ENCODE results near the gene OOSP4A. TPM values are rescaled to one million over a fixed set of nuclear protein-coding genes. Genes with fewer than 3 reads are reported as not detected.

Gene OOSP4A
- total and polyA plus RNA-seq, 10 of the 15 experiments (the other 5 are each of a cell fraction or from before 2014, with no cell fraction given), result not detected

DNA sequence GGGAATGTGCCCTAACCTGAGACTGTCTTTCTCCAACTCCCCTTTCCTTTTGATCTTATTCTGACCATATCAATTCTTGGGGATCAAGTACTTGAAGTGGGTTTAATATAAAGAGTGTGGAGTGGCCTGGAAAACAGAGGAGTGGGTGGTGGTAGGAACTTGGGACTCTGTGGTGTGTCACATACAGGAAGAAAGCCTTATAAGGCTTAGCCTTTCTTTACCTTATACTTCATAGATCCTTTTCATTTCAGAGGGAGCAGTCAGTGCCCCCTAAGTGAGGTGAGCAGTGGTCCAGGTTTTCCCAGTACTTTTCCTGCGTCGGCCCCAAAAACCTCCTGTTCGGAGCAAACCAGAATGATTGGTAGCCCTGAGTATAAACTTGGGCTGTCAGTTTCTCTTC lies 25.1 kb upstream of the OOSP4A start:
- Histone ChIP-seq H2AFZ (ENCODE audit: control insufficient read depth, low read depth, low read length) (no peak overlapping the region), H3K27ac (ENCODE audit: control insufficient read depth, insufficient read depth) (no peak overlapping the region), H3K36me3 (ENCODE audit: control insufficient read depth in 2 of 2, insufficient read depth in 2 of 2, low read length in 1 of 2) (no peaks in the 10 kb centered on the region), H3K79me2 (ENCODE audit: control insufficient read depth, insufficient read depth, low read length) (no peaks in the 10 kb centered on the region), H3K27me3 (replicated peaks in 1 of 2; ENCODE audit: control insufficient read depth in 2 of 2, insufficient read depth in 2 of 2, low read length in 1 of 2) (no peaks in the 10 kb centered on the region), H4K20me1 (ENCODE audit: control insufficient read depth, insufficient read depth) (no peaks in the 10 kb centered on the region), H3K4me1 (ENCODE audit: control insufficient read depth, insufficient read depth, low read length) (no peaks in the 10 kb centered on the region), H3K4me2 (ENCODE audit: control insufficient read depth, insufficient read depth) (no peak overlapping the region), H3K4me3 (no peak overlapping the region), H3K9me3 (replicated peaks; ENCODE audit: control insufficient read depth, insufficient read depth, low read length) (no peaks in the 10 kb centered on the region), H3K9ac (ENCODE audit: control insufficient read depth, insufficient read depth, low read length) (no peak overlapping the region)
- RAD21 ChIA-PET (ENCODE audit: unreplicated experiment), result interaction anchor here (0.7 kb wide), 1 partner anchor 313 kb away, joined by 4 read pairs; no protein-coding TSS in a partner anchor
- CTCF ChIA-PET, result no interaction called here
- 86% methylated on average over 3 of the region's 3 CpGs for WGBS (ENCODE audit: insufficient coverage, insufficient replicate concordance, low lambda C conversion rate, missing lambda C conversion rate)
- FAIRE-seq, result no peak
- intact Hi-C loops (cut with micrococcal nuclease; ENCODE audit: unreplicated experiment), result no loop called here
- no peak for DNase-seq (ENCODE audit: low read depth, low spot score)
- BruUV-seq (replicated peaks), result no TSS peak
- SMC1A ChIA-PET (ENCODE audit: uncharacterized antibody, unreplicated experiment), result no interaction called here
- ATAC-seq, result no peak
- TF ChIP-seq KAT2A (conservative IDR thresholded peaks at IDR 0.05; ENCODE audit: control insufficient read depth, low read depth, low read length) (no peak), SPI1 (IDR thresholded peaks at IDR 0.05; ENCODE audit: borderline replicate concordance, insufficient read depth, low read depth, low read length) (peak; percentile 7; the same call in 1 of the 2 replicates), TARDBP (IDR thresholded peaks at IDR 0.05; ENCODE audit: borderline replicate concordance) (no peak)
- POLR2A ChIA-PET, result no interaction called here
- in situ Hi-C loops (cut with MboI), result no loop called here

DNA sequence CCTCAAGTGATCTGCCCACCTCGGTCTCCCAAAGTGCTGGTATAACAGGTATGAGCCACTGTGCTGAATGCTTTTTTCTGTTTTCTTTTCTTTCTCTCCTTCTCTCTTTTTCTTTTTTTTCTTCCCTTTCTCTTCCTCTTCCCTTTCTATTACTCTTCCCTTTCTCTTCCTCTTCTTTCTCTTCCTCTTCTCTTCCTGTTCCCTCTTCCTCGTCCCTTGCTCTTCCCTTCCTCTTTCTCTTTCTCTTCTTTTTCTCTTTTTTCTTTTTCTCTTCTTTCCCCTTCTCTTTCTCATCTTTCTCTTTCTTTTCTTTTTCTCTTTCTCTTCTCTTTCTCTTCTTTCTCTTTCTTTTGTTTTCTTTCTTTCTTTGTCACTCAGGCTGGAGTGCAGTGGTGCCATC lies 24.4 kb upstream of the OOSP4A start:
- WGBS (ENCODE audit: insufficient coverage, insufficient replicate concordance, low lambda C conversion rate, missing lambda C conversion rate), result 8% methylated on average over 2 of the region's 2 CpGs
- CTCF ChIA-PET, result no interaction called here
- no peak overlapping the region for H3K4me2 ChIP-seq (ENCODE audit: control insufficient read depth, insufficient read depth)
- no peaks in the 10 kb centered on the region for H3K36me3 ChIP-seq (ENCODE audit: control insufficient read depth in 2 of 2, insufficient read depth in 2 of 2, low read length in 1 of 2)
- no peak for DNase-seq (ENCODE audit: low read depth, low spot score)
- H3K27me3 ChIP-seq (replicated peaks in 1 of 2; ENCODE audit: control insufficient read depth in 2 of 2, insufficient read depth in 2 of 2, low read length in 1 of 2), result no peaks in the 10 kb centered on the region
- no peak overlapping the region for H2AFZ ChIP-seq (ENCODE audit: control insufficient read depth, low read depth, low read length)
- no peak overlapping the region for H3K4me3 ChIP-seq
- H3K9ac ChIP-seq (ENCODE audit: control insufficient read depth, insufficient read depth, low read length), result no peak overlapping the region
- RAD21 ChIA-PET (ENCODE audit: unreplicated experiment), result interaction anchor here (0.7 kb wide), 1 partner anchor 312 kb away, joined by 4 read pairs; no protein-coding TSS in a partner anchor
- POLR2A ChIA-PET, result no interaction called here
- no peak for FAIRE-seq
- no TSS peak for BruUV-seq (replicated peaks)
- H4K20me1 ChIP-seq (ENCODE audit: control insufficient read depth, insufficient read depth), result no peaks in the 10 kb centered on the region
- H3K79me2 ChIP-seq (ENCODE audit: control insufficient read depth, insufficient read depth, low read length), result no peaks in the 10 kb centered on the region
- in situ Hi-C loops (cut with MboI) (no loop called here), intact Hi-C loops (cut with micrococcal nuclease; ENCODE audit: unreplicated experiment) (no loop called here)
- ATAC-seq, result no peak
- H3K27ac ChIP-seq (ENCODE audit: control insufficient read depth, insufficient read depth), result no peak overlapping the region
- SMC1A ChIA-PET (ENCODE audit: uncharacterized antibody, unreplicated experiment), result no interaction called here
- no peaks in the 10 kb centered on the region for H3K4me1 ChIP-seq (ENCODE audit: control insufficient read depth, insufficient read depth, low read length)
- H3K9me3 ChIP-seq (replicated peaks; ENCODE audit: control insufficient read depth, insufficient read depth, low read length), result no peaks in the 10 kb centered on the region
- TF ChIP-seq MEF2A (IDR thresholded peaks at IDR 0.05; ENCODE audit: insufficient read depth, low read depth, low read length) (no peak), NR2C2 (IDR thresholded peaks at IDR 0.05; ENCODE audit: borderline replicate concordance, control insufficient read depth, insufficient read length, low read depth) (no peak), SREBF1 (IDR thresholded peaks at IDR 0.05; ENCODE audit: low read length) (no peak), SMC3 (IDR thresholded peaks at IDR 0.05; ENCODE audit: borderline replicate concordance, low read length) (no peak), MXI1 (IDR thresholded peaks at IDR 0.05; ENCODE audit: low read depth, low read length) (no peak), JUNB (IDR thresholded peaks at IDR 0.05) (no peak), HCFC1 (IDR thresholded peaks at IDR 0.05; ENCODE audit: low read length) (no peak), TCF7 (IDR thresholded peaks at IDR 0.05; ENCODE audit: borderline replicate concordance) (no peak), TBL1XR1 (IDR thresholded peaks at IDR 0.05; ENCODE audit: low read depth, low read length) (no peak)
- TF ChIP-seq, protein P1, sequence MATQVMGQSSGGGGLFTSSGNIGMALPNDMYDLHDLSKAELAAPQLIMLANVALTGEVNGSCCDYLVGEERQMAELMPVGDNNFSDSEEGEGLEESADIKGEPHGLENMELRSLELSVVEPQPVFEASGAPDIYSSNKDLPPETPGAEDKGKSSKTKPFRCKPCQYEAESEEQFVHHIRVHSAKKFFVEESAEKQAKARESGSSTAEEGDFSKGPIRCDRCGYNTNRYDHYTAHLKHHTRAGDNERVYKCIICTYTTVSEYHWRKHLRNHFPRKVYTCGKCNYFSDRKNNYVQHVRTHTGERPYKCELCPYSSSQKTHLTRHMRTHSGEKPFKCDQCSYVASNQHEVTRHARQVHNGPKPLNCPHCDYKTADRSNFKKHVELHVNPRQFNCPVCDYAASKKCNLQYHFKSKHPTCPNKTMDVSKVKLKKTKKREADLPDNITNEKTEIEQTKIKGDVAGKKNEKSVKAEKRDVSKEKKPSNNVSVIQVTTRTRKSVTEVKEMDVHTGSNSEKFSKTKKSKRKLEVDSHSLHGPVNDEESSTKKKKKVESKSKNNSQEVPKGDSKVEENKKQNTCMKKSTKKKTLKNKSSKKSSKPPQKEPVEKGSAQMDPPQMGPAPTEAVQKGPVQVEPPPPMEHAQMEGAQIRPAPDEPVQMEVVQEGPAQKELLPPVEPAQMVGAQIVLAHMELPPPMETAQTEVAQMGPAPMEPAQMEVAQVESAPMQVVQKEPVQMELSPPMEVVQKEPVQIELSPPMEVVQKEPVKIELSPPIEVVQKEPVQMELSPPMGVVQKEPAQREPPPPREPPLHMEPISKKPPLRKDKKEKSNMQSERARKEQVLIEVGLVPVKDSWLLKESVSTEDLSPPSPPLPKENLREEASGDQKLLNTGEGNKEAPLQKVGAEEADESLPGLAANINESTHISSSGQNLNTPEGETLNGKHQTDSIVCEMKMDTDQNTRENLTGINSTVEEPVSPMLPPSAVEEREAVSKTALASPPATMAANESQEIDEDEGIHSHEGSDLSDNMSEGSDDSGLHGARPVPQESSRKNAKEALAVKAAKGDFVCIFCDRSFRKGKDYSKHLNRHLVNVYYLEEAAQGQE (IDR thresholded peaks at IDR 0.05; ENCODE audit: low read depth, low read length), result no peak
- TF ChIP-seq, protein P2, sequence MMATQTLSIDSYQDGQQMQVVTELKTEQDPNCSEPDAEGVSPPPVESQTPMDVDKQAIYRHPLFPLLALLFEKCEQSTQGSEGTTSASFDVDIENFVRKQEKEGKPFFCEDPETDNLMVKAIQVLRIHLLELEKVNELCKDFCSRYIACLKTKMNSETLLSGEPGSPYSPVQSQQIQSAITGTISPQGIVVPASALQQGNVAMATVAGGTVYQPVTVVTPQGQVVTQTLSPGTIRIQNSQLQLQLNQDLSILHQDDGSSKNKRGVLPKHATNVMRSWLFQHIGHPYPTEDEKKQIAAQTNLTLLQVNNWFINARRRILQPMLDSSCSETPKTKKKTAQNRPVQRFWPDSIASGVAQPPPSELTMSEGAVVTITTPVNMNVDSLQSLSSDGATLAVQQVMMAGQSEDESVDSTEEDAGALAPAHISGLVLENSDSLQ (IDR thresholded peaks at IDR 0.05), result no peak

Data from GM12878 (cell line).